ENCODE results near the gene CFAP410.
"Not testable (repeated sequence)": the region's sequence is repeated elsewhere in the genome, so short reads cannot be mapped to it uniquely, and the experiment has no call there.

CFAP410 gene

DNA sequence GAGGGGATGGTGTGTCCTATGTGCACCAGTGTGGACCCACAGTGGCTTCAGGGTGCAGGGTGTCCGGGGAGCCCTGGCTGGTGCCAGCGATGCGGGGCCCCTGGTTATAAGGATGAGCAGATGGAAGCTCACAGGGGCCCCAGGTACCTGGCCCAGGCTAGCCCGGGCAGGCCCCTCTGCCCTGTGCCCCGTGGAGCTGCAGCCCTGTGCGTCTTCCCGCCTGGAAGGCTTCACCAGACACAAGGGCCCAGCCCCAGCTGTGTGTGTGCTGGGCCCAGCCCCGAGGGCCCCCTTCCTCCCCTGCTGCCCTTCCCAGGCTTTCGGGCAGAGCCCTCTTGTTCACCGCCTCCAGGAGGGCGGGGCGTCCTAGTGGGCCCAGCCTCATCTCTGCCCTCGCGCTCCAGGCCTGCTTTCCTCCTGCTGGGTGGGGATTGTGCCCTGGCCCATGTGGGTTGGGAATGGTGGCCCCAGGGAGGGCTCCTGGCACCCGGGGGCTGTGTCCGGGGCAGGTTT is 23.4 kb downstream of the CFAP410 start:
- no peak for DNase-seq

DNA sequence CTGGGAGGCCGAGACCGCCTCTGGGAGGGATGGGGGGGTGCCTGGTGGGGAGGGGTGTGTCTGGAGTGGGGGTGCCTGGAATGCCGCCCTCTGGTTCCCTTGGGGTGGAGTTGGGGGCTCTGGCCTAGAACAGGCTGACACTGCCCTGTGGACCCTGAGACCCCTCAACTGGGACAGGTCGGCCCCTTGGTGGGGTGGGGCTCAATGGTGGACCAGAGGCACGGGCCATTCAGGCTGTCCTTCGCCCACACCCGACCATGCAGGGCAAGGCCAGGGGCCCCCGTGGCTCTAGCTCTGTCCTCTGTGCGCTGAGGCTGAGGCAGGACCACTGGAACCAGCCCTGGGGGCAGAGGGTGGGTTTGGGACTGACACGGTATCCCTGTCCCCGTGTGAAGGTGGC is 24.6 kb downstream of the CFAP410 start:
- DNase-seq = no peak

DNA sequence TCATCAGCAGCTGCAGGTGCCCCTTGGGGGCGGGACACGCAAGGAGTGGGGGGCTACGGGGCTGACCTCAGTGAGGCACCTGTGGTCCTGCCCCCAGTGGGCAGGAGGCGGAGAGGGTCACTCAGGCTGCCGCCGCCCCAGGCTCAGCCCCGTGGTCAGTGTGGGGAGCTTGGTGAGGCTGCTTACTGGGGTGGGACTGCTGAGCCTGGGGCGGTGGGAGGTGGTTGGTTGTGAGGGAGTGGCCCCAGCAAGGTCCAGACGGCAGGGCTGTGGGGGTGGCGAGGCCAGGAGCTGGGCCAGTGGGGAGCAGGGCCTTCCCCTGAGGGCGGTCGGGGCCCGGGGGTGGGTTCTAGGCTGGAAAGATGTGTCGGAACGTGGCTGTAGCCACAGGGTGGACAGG is 25.1 kb downstream of the CFAP410 start:
- DNase-seq = no peak

DNA sequence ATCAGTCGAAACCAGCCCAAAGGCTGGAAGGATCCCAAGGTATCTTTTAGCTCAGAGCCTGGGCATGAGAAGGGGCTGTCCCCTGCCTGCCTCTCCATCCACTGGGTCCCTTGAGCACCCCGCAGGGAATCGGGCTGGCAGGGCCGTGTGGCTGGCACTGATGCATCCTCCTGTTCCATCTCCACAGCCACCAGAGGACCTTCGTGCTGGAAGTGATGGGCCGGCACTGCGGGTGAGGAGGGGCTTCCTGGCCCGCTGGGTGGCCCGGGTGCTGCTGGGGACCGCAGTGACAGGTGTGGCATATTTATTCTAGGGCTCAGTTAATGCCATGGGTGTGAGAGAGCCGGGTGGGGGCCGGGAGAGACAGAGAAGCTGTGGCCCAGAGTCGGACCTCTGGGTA is 25.7 kb downstream of the CFAP410 start:
- no peak for DNase-seq

DNA sequence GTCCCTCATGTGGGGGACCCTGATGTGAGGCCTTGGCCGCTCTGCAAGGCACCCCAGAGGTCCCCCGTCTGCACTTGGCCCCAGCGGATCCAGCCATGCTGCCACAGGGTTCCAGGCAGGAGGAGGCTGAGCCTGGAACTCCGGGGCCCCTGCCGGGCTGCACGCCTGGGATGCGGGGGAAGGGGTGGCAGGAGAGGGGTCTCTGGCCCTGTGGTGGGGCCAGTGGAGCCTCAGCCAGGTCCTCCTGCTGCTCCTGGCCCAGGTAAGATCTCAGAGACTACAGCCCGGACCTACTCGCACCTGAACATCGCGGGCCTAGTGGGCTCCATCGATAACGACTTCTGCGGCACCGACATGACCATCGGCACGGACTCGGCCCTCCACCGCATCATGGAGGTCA is 26.5 kb downstream of the CFAP410 start:
- no peak for DNase-seq

DNA sequence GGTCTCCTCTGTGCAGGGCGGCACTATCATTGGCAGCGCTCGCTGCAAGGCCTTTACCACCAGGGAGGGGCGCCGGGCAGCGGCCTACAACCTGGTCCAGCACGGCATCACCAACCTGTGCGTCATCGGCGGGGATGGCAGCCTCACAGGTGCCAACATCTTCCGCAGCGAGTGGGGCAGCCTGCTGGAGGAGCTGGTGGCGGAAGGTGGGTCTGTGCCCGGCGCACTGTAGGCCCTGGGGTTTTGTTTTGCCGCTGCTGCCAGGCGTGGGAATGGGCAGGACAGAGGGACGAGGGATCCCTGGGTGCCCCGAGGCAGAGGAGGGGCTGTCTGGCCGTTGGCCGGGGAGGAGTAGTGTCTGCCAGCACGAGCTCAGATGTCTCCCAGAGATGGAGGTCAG is 27.1 kb downstream of the CFAP410 start:
- DNase-seq = no peak

DNA sequence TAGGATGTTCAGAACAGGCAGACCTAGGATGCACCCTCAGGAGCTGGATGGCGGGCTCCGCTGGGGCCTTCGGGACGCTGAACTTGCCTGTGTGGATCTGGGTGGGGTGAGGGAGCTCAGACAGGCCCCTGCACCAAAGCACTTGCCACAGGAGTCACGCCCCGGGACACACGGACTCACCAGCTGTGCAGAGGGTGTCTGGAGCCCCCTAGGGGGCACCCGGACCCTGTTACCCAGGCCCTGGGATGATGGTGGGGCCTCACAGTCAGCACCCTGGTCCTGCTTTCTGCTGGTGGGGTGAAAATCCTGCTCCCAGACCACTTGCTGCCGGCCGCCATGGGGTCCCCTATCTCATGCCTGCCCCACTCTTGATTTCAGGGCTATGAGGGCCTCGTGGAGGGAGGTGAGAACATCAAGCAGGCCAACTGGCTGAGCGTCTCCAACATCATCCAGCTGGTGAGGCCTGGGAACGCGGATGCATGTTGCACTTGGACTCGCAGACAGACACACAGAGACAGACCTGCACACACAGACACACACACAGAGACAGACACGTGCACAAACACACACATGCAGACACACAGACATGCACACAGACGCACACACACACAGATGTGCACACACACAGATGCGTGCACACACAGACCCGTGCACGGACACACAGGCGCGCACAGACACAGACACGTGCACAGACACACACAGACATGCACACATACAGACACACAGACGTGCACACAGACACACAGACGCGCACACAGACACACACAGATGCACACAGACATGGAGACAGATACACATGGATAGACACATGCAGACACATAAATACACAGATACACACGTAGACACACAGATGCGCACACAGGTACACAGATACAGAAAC is 28.3 kb downstream of the CFAP410 start:
- DNase-seq = no peak

DNA sequence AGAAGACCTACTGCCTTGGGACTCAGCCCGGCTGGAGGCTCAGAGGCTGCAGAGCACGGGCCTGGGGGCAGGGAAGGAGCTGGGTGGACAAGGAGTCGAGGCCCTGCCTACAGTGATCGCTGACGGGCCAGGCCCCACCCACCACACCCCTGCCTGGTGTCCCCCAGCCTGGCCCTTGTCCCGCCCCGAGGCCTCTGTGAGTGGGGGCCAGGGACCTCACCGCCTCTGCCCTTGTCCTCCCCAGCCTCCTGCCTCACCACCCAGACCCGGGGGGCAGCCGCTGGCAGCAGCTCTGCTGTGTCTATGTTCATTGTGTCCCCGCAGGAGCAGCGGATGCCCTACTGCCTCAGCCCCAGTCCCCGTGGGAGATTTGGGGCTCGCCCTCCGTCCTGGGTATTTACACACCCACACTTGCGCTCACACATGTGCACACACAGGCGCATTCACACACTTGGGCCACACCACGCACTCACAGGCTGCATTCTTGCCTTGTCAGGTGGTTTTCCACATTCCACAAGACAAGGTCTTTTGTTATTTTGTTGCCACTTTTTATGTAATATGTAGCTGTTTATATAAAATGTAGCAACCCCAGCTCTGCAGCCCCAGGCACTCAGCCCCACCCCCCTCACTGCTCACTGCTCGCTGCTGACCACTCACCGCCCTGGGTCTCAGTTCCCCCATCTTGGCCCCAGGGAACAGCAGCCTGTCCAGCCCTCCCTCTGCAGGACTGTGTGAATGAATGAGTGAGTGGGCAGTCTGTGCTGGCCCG is 32.1 kb downstream of the CFAP410 start:
- no peak for DNase-seq

DNA sequence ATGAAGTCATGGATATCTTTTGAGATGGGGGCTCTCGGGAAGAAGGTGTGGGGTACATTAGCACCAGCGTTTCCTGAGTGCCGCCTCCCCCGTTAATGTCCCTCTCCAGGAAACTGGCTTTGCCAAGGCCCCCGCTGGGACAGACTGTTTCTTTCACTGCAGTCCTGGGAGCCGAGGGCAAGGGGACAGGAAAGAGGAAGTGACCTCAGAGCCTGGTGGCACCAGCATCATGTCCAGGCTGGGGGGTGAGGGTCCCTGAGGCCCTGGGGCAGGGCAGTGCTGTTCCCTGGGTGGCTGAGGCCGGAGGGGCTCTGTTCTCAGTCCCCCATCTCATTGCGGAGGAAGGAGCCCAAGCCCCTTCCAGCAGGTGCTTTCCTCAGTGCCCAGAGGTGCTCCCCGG is 33.5 kb downstream of the CFAP410 start:
- DNase-seq = no peak

DNA sequence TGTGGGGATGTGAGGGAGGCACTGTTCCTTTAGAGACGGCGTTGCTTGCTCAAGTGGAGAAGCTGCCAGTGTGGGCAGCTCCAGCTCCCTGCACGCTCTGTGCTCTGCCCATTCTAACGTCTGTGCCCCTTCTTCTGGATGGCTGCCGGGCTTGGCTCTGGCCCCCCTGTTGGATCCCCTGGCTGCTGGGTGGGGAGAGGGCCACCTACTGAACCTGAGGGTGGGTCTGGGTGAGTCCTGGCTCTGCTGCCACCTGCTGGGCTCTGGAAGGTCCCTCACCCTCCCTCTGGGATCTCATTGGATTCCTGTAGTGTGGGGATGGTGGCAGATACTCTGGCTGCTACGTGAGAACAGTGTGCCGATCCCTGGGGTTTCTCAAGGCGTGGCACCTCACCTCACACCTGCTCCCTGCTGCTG is 34.3 kb downstream of the CFAP410 start:
- no peak for DNase-seq

DNA sequence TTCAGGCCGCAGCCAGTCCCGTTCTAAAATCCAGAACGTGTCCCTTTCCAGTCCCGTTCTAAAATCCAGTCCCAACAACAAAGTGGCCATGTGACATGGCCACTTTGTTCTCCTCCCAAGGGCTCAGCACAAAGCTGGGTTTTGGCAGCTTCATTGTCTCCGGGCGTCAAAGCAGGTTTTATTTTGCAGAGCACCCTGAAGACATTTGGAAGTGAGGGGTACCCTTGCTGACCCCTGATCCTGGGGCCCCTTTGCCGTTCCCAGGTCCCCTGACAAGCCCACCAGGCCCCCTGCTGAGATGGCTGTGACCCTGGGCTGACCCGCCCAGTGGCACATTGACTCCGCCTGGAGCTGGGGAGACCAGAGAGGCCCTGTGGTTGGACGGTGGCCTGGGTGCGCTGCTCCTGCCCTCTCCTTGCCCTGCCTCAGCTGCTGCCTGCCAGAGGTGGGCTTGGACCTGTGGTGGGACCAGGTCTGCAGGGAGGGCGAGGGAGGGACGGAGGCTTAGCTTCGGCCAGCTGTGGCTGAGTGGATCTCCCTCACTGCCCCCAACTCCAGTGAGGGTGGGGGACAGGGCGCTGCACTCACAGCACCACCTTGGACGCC is 35.1 kb downstream of the CFAP410 start:
- DNase-seq = no peak

DNA sequence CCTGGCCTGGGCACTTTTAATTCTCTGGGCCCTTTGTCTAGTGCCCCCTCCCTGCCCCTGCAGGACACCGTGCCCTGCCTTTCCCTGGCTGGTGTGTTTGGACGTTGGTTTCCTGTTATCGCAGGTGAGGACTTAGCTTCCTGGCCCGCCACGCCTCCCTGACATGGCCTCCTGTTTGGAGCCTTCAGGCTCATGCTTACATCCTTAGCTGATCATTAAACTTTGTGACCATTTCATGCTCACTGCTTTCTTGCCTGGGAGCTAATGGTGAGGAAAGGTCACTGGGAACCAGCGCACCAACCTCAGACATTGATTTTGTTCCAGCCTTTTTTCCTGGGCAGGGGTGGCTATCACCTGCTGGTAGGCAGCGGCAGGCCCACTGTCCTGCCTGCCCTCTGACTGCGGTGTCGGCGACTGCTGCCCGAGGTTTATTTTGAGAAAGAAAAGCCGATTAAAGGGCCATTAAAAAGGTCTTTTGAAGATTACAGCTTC is 35.7 kb downstream of the CFAP410 start:
- DNase-seq = no peak

DNA sequence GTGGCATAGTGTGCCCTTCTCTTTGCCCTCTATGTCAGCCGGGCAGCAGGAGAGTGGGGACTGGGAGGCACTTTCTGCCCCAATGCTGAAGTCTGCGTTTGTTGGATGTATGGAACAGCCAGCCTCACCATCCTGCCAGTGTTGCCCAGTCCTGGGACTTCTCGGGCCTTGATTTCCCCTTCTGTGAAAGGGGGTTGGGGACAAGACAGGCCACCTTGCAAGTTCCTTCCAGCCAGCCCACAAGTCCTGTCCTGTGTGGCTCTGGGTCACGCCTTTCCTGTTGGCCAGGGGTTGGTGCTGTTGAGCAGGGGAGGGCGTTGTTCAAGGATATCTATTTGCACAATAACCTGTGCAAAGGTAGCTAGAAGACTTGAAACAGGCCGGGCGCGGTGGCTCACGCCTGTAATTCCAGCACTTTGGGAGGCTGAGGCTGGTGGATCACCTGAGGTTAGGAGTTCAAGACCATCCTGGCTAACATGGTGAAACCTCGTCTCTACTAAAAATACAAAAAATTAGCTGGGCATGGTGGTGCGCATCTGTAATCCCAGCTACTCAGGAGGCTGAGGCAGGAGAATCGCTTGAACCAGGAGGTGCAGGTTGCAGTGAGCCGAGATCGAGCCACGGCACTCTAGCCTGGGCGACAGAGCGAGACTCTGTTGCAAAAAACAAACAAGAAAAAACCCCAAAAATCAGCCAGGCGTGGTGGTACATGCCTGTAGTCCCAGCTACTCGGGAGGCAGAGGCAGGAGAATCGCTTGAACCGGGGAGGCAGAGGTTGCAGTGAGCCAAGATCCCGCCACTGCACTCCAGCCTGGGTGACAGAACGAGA is 36.4 kb downstream of the CFAP410 start:
- not testable (repeated sequence) for DNase-seq

DNA sequence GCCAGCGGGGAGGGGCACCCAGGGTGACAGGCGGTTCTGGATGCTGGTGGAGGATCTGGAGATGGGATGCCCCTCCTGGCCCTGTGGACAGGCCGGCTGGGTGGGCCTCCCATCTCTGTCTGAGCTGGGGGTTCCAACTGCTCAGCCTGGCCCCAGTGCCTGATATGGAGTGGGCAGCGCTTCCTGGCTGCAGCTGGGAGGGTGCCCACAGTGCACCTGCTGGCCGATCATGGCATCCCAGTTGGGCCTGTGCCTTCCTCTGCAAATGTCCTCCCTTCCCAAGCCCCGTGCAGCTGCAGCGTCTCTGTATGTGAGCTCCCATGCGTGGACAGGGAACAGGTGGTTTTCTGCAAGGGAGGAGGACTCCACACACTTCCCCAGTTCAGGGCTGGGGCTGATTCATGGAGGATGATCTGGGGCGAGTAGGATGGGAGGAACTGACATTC is 37.2 kb downstream of the CFAP410 start:
- no peak for DNase-seq

DNA sequence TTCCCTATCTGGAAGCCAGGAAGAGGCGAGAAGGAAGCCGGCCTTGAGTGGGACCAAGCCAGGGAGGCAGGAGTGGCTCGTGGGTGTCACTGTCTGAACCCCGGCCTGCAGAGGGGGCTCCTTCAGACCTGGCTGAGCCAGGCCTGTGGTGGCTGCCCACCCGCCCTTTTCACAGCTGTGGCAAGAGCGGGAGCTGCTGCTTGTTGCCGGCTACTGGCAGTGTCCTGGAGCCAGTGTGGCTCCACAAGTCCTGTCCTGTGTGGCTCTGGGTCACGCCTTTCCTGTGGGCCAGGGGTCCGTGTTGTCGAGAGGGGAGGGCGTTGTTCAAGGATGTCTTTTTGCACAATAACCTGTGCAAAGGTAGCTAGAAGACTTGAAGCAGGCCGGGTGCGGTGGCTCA is 38.0 kb downstream of the CFAP410 start:
- DNase-seq = no peak

DNA sequence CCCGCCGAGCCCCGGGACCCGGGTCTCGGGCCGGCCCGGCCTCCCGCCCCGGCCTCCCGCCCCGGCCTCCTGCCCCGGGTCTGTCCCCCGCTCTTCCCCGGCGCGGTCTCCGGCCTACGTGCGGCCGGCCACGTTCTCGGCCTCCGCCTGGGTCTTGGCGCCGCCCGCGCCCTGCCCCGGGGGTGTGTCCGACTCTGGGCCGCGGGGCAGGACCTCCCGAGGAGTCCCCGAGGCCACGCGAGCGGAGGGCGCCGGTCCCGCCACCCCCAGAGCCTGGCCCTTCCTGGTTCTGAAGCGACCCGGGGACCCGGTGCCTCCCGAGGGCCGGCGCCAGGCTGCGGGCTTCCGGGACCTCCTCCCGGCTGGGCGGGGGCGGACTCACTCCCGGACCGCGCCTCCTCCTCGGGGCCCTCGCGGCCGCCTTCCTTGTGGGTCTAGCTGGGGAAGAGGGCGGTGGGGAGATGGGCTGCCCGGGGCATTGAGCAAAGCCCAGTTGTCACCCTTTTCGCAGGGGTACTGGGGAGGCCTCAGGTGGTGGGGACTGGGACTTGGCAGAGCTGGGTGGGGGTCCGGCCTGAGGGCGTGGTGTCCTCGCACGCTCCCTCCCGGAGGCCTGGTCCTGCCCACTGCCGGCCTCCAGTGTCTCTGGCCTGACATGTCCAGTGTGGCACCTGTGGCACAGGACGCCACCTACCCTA is 38.8 kb downstream of the CFAP410 start:
- no peak for DNase-seq

DNA sequence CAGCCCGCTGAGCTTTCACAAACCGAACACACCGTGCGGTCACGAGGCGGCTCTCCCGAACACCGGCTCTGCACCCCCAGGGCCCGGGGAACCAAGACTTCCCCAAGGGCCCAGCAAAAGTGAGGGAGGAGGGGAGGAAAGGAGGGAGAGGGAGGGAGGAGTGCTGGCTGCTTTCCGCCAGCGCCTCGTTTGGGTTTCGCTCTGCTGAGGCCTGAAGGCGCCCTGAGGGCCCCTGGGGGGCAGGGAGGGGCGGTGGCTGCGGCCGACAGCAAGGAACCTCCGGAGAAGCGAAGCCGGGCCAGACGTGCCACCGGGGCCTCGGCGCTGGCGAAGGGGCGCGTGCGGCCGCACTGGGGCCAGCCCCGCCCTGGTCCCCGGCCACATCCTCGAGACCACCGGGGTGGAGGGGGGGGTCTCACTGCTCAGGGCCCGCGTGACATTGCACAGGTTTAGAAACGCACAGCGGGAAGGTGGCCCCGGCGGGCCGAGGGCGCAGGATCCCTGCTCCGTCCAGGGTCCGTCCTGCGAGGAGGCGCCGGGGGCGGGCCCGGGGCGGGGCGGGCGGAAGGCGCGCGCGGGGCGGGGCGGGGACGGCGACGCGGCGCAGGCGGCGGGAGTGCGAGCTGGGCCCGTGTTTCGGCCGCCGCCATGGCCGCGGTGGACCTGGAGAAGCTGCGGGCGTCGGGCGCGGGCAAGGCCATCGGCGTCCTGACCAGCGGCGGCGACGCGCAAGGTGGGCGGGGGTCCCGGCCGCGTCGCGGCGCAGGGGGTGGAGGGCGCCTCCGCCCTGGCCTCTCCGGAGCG is 39.5 kb downstream of the CFAP410 start, which contains the start of gene PFKL:
PFKL (plus strand) TSS at position 596 of the 804 bp plus-strand sequence; CDS start at position 649, 53 bp downstream.
- DNase-seq = no peak

DNA sequence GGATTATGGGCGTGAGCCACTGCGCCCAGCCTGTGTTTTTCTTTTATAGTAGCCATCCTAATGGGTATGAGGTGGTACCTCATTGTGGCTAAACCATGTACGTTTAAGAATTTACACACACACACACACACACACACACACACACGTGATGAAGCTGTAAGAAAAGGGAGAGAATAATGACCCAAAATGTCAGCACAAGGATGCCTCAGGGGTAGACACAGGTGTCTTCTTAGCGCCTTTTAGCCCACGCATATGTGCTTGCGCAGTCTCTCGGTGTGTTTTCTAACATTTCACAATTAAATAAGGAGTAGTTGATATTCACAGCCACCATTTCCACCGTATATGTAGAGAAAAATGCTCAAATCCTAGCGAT is 40.1 kb downstream of the CFAP410 start:
- no peak for DNase-seq

DNA sequence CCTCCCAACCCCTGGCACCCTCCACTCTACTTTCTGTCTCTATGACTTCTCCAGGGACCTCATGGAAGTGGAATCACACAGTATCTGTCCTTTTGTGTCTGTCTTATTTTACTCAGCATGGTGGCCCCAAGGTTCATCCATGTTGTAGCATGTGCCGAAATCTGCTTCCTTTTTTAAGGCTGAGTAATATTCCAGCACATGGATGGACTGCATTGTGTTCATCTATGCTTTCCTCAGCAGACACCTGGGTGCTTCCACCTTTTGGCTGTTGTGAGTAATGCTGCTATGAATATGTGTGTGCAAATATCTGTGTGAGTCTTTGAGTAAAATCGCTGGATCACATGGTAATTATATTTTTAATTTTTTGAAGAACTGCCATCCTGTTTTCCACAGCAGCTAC is 40.9 kb downstream of the CFAP410 start:
- DNase-seq = no peak

DNA sequence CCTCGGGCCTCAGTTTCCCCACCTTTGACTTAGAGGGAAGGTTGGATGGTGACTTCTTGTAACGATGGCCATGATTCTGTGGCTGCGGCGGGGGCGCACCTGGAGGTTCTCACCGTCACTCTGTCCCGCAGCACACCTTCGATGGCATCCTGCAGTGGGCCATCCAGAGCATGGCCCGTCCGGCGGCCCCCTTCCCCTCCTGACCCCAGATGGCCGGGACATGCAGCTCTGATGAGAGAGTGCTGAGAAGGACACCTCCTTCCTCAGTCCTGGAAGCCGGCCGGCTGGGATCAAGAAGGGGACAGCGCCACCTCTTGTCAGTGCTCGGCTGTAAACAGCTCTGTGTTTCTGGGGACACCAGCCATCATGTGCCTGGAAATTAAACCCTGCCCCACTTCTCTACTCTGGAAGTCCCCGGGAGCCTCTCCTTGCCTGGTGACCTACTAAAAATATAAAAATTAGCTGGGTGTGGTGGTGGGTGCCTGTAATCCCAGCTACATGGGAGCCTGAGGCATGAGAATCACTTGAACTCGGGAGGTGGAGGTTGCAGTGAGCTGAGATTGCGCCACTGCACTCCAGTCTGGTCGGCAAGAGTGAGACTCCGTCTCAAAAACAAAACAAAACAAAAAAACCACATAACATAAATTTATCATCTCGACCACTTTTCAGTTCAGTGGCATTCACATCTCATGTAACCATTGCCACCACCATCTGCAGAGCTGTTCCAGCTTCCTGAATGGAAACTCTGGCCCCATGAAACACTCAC is 41.5 kb downstream of the CFAP410 start:
- peak; percentile 42 for DNase-seq
